Measurements from ENCODE around the gene P2RX6. TPM values are rescaled to one million over a fixed set of nuclear protein-coding genes. Genes with fewer than 3 reads are reported as not detected.

The P2RX6 gene
- polyA plus RNA-seq, 1 donor (not counting 4 experiments of a cell fraction or from before 2014, with no cell fraction given) = 0.87 TPM

DNA sequence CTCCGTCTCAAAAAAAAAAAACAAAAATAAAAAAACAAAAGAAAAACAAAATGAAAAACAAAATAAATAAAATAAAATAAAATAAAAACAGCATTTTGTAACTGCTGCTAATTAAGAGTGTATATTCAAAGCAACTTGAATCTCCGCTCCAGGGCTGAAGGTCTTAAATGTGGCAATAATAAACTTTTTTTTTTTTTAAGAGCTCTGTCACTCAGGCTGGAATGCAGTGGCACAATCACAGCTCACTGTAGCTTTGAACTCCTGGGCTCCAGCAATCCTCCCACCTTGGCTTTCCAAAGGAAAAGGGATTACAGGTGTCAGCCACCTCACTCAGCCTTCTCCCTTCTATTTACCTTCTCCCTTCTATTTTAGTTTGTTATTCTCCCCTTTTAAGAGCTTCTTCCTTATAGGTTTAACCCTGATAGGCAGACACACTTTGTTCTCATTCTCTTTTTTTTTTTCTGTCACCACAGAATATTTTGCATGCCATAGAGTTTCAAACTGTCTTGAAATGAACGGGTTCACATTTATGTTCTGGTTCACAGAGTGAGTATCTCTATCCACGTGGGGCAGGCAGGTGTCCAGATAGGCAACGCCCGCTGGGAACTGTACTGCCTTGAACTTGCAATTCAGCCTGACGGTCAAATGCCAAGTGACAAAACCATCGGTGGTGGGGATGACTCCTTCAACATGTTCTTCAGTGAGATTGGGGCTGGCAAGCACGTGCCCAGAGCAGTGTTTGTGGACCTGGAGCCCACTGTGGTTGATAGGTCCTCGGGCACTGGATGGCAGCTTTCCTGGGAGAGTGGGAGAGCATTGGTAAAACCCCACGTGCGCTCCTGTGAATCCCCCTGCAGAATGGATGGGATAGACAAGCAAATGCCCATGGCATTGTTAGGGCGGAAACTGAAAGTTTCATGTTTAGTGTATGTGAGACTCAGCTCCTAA, 50.2 kb downstream of the P2RX6 start:
- dilution Hi-C loops (cut with MboI; ENCODE audit: extremely low pct_ligation_motif_present, low sequenced_read_pairs) = no loop called here
- Histone ChIP-seq H3K4me3 (ENCODE audit: control insufficient read depth in 2 of 3, extremely low read depth in 1 of 3, insufficient read depth in 2 of 3, low read depth in 1 of 3, low read length in 3 of 3) (no peak overlapping the region), H3K4me1 (ENCODE audit: control insufficient read depth, extremely low read depth, insufficient read depth, low read length) (no peaks in the 10 kb centered on the region), H4K20me1 (ENCODE audit: control insufficient read depth, extremely low read depth, insufficient read depth, low read length) (no peaks in the 10 kb centered on the region), H2AFZ (ENCODE audit: control insufficient read depth, low read length) (no peak overlapping the region), H3K9me3 (ENCODE audit: control insufficient read depth, low read depth, low read length) (no peaks in the 10 kb centered on the region), H3K9me1 (ENCODE audit: control insufficient read depth, extremely low read depth, insufficient read depth, low read length) (no peaks in the 10 kb centered on the region), H3K27me3 (ENCODE audit: control insufficient read depth, extremely low read depth, insufficient read depth, low read length) (peaks cover 8% of the 10 kb centered on the region), H3K9ac (ENCODE audit: control insufficient read depth, extremely low read depth, insufficient read depth, low read length) (no peak overlapping the region), H3K27ac (ENCODE audit: control insufficient read depth, insufficient read depth, low read length) (no peak overlapping the region), H3K4me2 (ENCODE audit: control insufficient read depth, extremely low read depth, insufficient read depth, low read depth, low read length) (no peak overlapping the region), H3K36me3 (ENCODE audit: control insufficient read depth in 2 of 2, extremely low read depth in 1 of 2, insufficient read depth in 2 of 2, low read length in 2 of 2) (no peaks in the 10 kb centered on the region), H3K79me2 (ENCODE audit: control insufficient read depth, insufficient read depth, low read length) (no peaks in the 10 kb centered on the region)
- TF ChIP-seq, protein P1, sequence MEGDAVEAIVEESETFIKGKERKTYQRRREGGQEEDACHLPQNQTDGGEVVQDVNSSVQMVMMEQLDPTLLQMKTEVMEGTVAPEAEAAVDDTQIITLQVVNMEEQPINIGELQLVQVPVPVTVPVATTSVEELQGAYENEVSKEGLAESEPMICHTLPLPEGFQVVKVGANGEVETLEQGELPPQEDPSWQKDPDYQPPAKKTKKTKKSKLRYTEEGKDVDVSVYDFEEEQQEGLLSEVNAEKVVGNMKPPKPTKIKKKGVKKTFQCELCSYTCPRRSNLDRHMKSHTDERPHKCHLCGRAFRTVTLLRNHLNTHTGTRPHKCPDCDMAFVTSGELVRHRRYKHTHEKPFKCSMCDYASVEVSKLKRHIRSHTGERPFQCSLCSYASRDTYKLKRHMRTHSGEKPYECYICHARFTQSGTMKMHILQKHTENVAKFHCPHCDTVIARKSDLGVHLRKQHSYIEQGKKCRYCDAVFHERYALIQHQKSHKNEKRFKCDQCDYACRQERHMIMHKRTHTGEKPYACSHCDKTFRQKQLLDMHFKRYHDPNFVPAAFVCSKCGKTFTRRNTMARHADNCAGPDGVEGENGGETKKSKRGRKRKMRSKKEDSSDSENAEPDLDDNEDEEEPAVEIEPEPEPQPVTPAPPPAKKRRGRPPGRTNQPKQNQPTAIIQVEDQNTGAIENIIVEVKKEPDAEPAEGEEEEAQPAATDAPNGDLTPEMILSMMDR (optimal IDR thresholded peaks at IDR 0.05 in 1 of 3, IDR thresholded peaks at IDR 0.05 in 1 of 3, conservative IDR thresholded peaks at IDR 0.05 in 1 of 3; ENCODE audit: extremely low read depth in 1 of 3, insufficient read depth in 2 of 3, low read length in 3 of 3) = no peak
- no peak for TF ChIP-seq EZH2 (IDR thresholded peaks at IDR 0.05; ENCODE audit: low read length)
- DNase-seq (ENCODE audit: low read depth, low spot score) (no peak), FAIRE-seq (no peak)

DNA sequence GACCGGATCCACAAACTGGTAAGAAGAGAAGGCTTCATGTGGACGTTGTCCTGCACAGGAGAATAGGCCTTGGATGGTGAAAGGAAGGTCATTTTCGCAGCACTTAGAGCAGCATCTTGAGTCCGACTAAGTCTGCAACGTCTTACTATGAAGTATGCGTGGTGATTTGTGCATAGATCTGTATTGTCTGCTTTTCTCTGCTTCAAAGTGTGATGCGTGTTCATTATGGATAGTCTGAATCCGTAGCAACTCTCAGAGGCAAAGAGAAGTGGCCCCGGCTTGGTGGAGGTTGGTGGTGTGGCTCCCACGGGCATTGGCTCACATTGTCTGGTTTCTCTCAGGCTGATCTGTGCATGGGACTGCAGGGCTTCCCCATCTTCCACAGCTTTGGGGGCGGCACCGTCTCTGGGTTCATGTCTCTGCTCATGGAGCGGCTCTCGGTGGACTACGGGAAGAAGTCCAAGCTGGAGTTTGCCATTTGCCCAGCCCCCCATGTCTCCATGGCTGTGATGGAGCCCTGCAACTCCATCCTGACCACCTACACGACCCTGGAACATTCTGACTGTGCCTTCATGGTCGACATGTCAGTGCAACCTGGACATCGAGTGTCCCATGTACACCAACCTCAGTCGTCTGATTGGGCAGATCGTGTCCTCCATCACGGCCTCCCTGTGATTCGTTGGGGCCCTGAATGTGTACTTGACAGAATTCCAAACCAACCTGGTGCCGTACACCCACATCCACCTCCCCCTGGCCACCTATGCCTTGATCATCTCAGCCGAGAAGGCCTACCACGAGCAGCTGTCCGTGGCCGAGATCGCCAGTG, 52.3 kb downstream of the P2RX6 start:
- no peaks in the 10 kb centered on the region for H4K20me1 ChIP-seq (ENCODE audit: control insufficient read depth, extremely low read depth, insufficient read depth, low read length)
- no peaks in the 10 kb centered on the region for H3K36me3 ChIP-seq (ENCODE audit: control insufficient read depth in 2 of 2, extremely low read depth in 1 of 2, insufficient read depth in 2 of 2, low read length in 2 of 2)
- FAIRE-seq (no peak), DNase-seq (ENCODE audit: low read depth, low spot score) (no peak)
- H3K27ac ChIP-seq (ENCODE audit: control insufficient read depth, insufficient read depth, low read length) = no peak overlapping the region
- no peak overlapping the region for H3K9ac ChIP-seq (ENCODE audit: control insufficient read depth, extremely low read depth, insufficient read depth, low read length)
- H3K4me3 ChIP-seq (ENCODE audit: control insufficient read depth in 2 of 3, extremely low read depth in 1 of 3, insufficient read depth in 2 of 3, low read depth in 1 of 3, low read length in 3 of 3) = no peak overlapping the region
- no peaks in the 10 kb centered on the region for H3K9me1 ChIP-seq (ENCODE audit: control insufficient read depth, extremely low read depth, insufficient read depth, low read length)
- H3K79me2 ChIP-seq (ENCODE audit: control insufficient read depth, insufficient read depth, low read length) = no peaks in the 10 kb centered on the region
- no peak for TF ChIP-seq EZH2 (IDR thresholded peaks at IDR 0.05; ENCODE audit: low read length)
- TF ChIP-seq, protein P1 (optimal IDR thresholded peaks at IDR 0.05 in 1 of 3, IDR thresholded peaks at IDR 0.05 in 1 of 3, conservative IDR thresholded peaks at IDR 0.05 in 1 of 3; ENCODE audit: extremely low read depth in 1 of 3, insufficient read depth in 2 of 3, low read length in 3 of 3) = no peak
- H3K4me2 ChIP-seq (ENCODE audit: control insufficient read depth, extremely low read depth, insufficient read depth, low read depth, low read length) = no peak overlapping the region
- peaks cover 8% of the 10 kb centered on the region for H3K27me3 ChIP-seq (ENCODE audit: control insufficient read depth, extremely low read depth, insufficient read depth, low read length)
- no peak overlapping the region for H2AFZ ChIP-seq (ENCODE audit: control insufficient read depth, low read length)
- no peaks in the 10 kb centered on the region for H3K9me3 ChIP-seq (ENCODE audit: control insufficient read depth, low read depth, low read length)
- dilution Hi-C loops (cut with MboI; ENCODE audit: extremely low pct_ligation_motif_present, low sequenced_read_pairs) = no loop called here
- H3K4me1 ChIP-seq (ENCODE audit: control insufficient read depth, extremely low read depth, insufficient read depth, low read length) = no peaks in the 10 kb centered on the region
